ENCODE data around the gene BATF. TPM values are rescaled to one million over a fixed set of nuclear protein-coding genes. Genes with fewer than 3 reads are reported as not detected.

BATF gene
- total RNA-seq, 2 experiments from 2014 or later: 122 to 127 TPM

DNA sequence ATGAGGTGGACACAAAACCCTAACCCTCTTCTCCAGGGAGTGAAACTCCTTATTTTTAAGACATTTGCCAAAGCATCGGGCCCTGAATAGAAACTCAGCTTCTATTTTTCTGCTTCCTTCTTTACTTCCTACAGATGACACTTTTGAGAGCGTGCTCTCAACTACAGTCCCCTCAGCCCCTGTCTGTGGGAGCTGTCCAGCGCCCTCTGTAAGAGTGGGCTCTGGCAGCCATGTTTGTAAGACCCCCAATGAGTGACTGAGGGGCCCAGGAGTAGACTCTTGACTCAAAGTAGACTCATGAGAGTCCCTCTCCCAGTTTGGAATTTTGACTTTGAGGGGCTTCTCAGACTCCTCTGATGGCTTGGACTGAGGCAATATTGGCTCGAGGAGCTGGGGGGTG lies 25.5 kb upstream of the BATF start:
- POLR2A ChIA-PET: interaction anchor here (0.6 to 1.0 kb wide), 3 partner anchors 25 to 47 kb away, joined by 3 to 4 read pairs (median 3); no protein-coding TSS in a partner anchor
- CTCF ChIA-PET: interaction anchor here (0.8 to 6.9 kb wide), 9 partner anchors 18 to 194 kb away, joined by 3 to 52 read pairs (median 4); partner anchors contain the start of gene BATF

DNA sequence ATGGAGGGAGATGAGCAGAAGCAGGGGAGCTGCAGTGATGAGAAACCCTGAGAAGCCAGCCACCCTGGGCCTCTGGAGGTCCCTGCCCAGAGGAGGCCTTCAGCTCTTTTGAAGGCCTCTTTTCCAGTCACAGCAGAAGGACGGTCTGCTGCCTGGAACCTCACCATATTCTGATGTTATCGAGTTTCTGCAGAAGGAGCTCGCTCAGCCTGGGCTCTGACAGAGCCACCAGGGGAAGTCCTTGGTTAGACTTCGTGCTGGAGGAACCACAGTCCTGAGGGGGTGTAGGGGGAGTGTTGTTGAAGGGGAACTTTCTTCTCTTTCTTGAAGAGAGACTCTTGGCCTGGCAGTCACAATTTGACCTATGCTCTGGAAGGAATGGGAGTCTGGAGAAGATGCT lies 25.1 kb upstream of the BATF start:
- ChIA-PET POLR2A (interaction anchor here (0.8 to 1.0 kb wide), 3 partner anchors 24 to 46 kb away, joined by 3 to 4 read pairs (median 4); no protein-coding TSS in a partner anchor), CTCF (interaction anchor here (0.6 to 6.9 kb wide), 11 partner anchors 9 to 261 kb away, joined by 3 to 52 read pairs (median 4); partner anchors contain the start of gene BATF)

DNA sequence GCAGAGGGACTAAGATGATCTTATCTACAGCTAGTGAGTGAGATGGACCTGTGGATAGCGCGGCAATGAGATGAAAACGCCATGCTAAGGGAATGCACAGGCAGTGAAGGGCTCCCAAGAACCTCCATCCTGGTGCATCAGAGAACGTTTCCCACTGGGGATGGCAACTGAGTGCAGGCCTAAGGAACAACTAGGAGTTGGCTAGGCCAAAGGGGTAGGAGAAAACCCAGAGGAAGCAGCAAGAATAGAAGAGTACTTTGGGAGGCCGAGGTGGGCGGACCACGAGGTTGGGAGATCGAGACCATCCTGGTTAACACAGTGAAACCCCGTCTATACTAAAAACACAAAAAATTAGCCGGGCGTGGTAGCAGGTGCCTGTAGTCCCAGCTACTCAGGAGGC lies 24.6 kb upstream of the BATF start:
- CTCF ChIA-PET: interaction anchor here (0.6 to 6.9 kb wide), 11 partner anchors 9 to 261 kb away, joined by 3 to 52 read pairs (median 4); no protein-coding TSS in a partner anchor
- POLR2A ChIA-PET: interaction anchor here (0.8 to 1.2 kb wide), 3 partner anchors 23 to 46 kb away, joined by 3 to 6 read pairs (median 4); no protein-coding TSS in a partner anchor

DNA sequence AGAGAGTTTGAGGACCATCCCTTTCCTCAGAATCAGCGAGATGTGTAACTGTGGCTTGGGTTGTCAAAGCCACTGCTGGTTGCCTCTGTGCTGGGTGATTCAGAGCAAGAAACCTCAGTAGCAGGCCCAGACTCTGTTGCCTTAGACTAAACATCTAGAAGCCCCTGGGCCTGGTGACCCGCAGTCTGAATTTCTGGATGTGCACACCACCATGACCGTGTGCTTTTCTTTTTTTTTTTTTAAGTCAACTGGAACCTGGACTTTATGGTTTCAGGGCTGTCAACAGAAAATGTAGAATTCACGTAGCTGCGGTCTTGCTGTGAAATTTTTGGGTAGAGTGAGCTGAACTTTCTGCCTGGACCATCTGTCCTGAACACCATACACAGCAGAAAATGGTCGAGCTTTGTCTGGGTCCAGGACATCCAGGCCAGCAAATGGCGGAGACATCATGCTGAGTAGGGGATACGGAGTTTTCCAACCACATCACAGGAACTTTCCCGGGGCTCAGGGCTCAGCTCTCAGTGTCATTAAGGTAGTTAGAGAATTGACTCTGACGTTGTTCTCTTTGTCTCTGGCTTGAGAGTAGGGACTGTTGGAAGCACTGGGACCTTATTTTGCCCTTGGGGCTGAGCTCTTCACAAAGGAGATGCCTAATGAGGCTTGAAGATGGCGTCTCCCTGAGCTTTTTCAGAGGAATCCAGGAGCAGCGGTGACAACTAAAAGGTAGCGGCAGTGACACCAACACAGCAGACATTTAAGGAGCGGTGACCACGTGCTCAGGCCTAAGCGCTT lies 23.0 kb upstream of the BATF start:
- ChIA-PET CTCF (interaction anchor here (0.7 to 6.9 kb wide), 10 partner anchors 9 to 204 kb away, joined by 3 to 52 read pairs (median 4); no protein-coding TSS in a partner anchor), POLR2A (interaction anchor here (0.8 to 1.0 kb wide), 3 partner anchors 13 to 43 kb away, joined by 4 to 5 read pairs (median 4); no protein-coding TSS in a partner anchor)

DNA sequence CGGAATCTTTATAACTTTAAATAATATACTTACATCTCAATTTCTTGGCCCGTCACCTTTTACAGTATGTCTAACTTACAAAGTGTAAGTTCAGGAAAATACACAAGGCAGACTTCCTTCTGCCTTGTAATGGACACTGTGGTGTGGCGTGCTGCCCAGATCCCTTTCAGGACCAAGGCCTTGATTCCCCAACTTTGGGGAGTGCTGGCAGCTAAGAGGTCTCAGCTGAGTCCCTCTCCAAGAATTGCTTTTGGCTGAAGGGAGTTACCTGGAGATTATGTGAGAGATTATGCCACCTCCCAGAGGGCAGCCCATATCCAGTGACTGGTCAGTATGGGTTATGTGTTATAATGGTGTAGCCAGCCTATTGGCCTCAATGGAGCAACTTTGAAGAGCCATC lies 21.2 kb upstream of the BATF start:
- POLR2A ChIA-PET: no interaction called here
- CTCF ChIA-PET: no interaction called here

DNA sequence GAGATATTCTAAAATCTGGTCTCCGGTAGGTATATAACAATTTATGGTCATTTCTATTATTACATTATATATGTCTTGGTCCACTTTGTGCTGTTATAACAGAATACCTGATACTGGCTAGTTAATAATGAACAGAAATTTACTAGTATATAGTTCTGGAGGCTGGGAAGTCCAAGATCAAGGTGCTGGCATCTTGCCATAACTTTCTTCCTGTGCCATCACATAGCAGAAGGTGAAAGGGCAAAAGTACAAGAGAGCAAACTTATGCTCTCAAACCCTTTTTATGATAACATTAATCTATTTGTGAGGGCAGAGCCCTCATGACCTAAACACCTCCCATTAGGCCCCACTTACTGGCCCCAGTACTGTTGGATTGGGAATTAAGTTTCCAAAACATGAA lies 17.9 kb upstream of the BATF start:
- ChIA-PET POLR2A (no interaction called here), CTCF (no interaction called here)

DNA sequence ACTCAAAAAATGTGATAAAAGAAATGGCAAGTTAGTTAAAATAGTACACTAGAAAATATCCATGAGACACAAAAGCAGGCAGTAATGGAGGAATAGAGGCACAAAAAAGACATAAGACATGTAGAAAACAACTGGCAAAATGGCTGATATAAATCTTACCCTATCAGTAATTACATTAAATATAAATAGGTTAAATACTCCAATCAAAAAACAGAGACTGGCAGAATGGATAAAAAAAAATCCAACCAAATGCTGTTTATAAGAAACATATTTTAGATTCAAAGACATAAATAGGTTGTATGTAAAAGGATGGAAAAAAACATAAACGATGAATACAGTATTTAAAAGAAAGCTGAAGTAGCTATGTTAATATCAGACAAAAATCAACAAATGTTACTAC lies 15.3 kb upstream of the BATF start:
- ChIA-PET CTCF (interaction anchor here (1.0 to 1.4 kb wide), 2 partner anchors 8 to 9 kb away, joined by 3 read pairs; no protein-coding TSS in a partner anchor), POLR2A (no interaction called here)

DNA sequence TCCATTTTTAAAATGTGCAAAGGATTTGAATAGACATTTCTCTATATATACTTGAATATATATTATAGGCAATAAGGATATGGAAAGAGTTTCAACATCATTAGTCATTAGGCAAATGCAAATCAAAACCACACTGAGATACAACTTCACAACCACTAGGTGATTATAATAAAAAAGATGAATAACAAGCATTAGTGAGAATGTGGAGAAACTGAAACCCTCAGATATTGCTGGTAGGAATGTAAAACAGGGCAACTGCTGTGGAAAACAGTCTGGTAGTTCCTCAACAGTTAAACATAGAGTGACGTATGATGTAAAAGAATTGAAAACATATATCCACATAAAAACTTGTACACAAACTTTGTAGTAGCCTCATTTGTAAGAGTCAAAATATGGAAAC lies 11.7 kb upstream of the BATF start:
- ChIA-PET CTCF (no interaction called here), POLR2A (no interaction called here)

DNA sequence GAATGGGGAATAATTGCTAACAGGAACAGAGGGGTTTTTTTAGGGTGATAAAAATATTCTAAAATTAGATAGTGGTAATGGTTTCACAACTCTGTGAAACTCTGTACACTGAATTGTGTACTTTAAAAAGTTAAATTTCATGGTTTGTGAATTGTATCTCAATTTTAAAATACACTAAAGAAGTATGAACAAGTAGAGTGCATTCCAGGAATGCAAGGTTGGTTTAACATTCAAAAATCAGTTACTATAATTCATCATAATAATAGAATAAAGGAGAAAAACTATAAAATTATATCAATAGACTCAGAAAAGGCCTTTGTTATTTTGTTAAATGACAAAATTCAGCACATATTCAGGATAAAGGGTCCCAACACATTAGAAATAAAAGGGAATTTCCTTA lies 11.1 kb upstream of the BATF start:
- CTCF ChIA-PET: interaction anchor here (1.1 to 1.4 kb wide), 2 partner anchors 15 to 51 kb away, joined by 3 read pairs; no protein-coding TSS in a partner anchor

DNA sequence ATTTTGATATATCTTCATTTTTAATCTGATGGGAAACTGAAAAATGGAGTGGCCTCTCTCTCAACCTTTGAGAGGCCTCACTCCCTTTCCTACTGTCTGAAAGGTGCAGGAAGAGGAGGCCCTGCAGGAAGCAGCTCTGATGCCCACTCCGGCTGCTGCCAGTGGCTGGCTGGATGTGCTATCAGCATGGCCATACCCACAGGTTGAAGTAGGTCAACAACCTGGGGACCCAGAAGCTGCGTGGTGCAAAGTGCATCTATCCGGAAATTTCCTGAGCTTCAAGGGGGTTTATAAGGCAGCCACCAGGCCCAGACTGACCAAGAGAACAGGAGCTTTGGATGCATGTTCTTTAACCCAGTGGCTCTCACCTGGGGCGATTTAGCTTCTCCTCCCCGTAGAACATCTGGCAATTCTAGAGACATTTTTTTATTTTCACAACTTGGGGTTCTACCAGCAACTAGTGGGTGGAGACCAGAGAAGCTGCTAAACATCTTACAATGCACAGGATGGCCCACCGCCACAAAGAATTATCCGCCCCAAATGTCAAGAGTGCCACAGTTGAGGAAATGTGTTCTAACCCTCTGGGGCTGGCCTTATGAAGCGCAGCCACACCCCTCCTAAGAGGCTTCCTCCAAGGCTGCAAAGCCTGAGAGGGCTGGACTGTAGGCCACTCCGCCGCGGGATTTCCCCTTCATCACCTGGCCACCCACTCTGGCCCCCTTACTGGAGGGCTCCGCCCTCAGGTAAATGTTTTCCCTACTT lies 8.2 kb upstream of the BATF start:
- ChIA-PET CTCF (interaction anchor here (0.9 to 5.4 kb wide), 9 partner anchors 11 to 390 kb away, joined by 3 to 52 read pairs (median 5); no protein-coding TSS in a partner anchor), POLR2A (interaction anchor here (0.6 to 1.5 kb wide), 2 partner anchors 18 to 23 kb away, joined by 3 to 10 read pairs; no protein-coding TSS in a partner anchor)

More for the DNA sequence above, 11.1 kb upstream of the BATF start:
- POLR2A ChIA-PET: interaction anchor here (1.3 kb wide), 1 partner anchor 12 kb away, joined by 4 read pairs; no protein-coding TSS in a partner anchor

DNA sequence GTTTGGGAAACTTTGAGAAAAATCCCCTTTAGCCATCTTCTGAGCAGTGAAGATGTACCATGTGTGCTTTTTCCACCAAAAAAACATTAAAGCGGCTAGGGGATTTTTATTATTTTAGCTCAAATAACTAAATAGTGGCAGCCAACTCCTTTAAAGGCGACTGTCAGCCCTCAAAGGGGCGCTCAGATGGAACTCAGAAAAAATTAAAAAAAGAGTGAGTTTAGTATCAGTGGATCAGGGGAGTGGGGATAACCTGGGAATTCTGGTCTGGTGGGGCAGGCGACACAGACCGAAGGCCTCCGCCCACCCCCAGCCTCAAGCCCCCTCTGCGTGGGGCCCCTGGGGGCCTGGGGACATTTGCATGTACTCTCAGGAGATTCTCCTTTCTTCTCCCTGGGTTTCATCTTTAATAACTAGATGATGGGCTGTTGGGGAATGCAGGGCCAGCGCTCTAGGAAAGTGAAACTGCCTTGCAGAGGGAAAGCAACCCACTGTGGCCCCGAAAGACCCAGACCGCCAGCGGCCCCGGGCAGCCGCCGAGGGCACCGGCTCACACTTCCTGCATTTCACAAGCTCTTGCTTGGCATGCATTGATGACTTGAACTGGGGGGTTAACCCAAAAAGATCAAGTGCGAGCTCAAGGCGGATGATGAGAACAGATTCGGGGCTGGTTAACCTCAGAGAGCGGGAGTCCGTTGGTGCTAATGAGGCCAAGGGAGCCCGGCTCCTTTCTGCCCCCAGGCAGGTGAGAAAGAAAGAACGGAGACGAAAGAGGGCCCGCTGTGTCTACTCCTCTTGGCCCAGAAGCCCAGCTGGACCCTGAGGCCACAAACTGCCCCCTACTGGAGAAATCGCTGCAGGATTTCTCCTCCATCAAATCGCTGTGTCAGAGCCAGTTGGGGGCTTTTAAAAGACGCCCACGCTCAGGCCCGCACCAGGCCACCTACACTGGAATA lies 7.3 kb upstream of the BATF start:
- ChIA-PET POLR2A (interaction anchor here (0.6 to 1.5 kb wide), 6 partner anchors 9 to 388 kb away, joined by 3 to 10 read pairs (median 4); partner anchors contain the start of gene NEK9), CTCF (interaction anchor here (0.6 to 5.4 kb wide), 19 partner anchors 8 to 391 kb away, joined by 3 to 52 read pairs (median 4); no protein-coding TSS in a partner anchor)

DNA sequence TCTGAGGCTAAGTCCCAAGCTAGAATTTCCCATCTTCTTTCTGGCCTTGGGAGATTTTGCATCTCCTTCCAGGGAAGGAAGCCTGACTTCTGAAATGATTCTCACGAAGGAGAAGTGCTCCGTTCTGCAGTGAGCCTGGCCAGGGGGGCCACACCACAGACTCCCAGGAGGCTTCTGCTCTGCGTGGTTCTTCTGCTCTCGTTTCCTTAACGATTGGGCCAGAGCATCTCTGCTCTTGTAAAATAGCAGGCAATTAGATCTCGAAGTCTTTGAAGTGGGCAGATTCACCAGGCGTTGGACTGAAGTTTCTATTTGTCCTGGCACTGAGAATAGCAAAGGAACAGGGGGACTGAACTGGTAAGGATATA lies 6.7 kb upstream of the BATF start:
- CTCF ChIA-PET: interaction anchor here (0.6 to 5.4 kb wide), 15 partner anchors 9 to 392 kb away, joined by 3 to 52 read pairs (median 6); no protein-coding TSS in a partner anchor
- POLR2A ChIA-PET: interaction anchor here (0.9 to 1.5 kb wide), 4 partner anchors 9 to 33 kb away, joined by 3 to 10 read pairs (median 4); no protein-coding TSS in a partner anchor

DNA sequence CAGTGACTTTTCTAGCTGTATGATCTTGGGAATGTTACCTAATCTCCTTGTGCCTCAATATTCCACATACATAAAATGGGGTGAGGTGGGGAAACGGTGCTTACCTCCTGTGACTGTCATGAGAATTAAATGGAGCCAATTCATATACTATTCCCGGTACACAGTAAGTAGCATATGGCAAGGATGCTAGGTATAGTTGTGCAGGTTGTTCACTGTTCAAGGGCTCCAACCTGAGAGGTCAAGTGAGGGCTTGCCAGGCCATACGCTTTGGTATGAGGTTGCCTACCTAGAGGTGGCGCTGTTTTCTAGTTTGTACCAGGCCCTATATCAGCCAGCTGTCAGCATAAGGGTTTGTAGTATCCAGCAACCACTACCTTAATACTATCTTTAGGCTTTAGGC lies 3.6 kb upstream of the BATF start:
- ChIA-PET CTCF (interaction anchor here (1.0 to 6.4 kb wide), 4 partner anchors 24 to 212 kb away, joined by 3 to 40 read pairs (median 9); no protein-coding TSS in a partner anchor), POLR2A (no interaction called here)

DNA sequence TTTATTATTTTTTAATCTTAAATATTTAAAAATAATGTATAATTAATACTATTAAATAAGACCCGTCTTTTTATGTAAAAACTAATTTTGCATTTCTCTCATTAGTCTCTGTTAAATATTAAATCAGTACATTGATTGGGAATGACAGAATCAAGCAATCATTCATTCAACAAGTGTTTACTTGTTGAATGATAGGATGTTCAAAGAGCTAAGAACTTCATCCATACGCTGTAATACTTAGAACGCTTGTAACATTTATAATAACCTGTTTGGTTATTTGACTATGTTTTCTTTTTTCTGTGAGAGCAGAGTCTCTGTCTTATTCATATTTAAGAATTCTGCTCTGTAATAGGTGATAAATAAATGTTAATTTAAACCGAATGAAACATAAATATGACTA lies 2.9 kb upstream of the BATF start:
- ChIA-PET POLR2A (no interaction called here), CTCF (interaction anchor here (1.0 to 6.4 kb wide), 3 partner anchors 20 to 213 kb away, joined by 3 to 40 read pairs (median 7); no protein-coding TSS in a partner anchor)

DNA sequence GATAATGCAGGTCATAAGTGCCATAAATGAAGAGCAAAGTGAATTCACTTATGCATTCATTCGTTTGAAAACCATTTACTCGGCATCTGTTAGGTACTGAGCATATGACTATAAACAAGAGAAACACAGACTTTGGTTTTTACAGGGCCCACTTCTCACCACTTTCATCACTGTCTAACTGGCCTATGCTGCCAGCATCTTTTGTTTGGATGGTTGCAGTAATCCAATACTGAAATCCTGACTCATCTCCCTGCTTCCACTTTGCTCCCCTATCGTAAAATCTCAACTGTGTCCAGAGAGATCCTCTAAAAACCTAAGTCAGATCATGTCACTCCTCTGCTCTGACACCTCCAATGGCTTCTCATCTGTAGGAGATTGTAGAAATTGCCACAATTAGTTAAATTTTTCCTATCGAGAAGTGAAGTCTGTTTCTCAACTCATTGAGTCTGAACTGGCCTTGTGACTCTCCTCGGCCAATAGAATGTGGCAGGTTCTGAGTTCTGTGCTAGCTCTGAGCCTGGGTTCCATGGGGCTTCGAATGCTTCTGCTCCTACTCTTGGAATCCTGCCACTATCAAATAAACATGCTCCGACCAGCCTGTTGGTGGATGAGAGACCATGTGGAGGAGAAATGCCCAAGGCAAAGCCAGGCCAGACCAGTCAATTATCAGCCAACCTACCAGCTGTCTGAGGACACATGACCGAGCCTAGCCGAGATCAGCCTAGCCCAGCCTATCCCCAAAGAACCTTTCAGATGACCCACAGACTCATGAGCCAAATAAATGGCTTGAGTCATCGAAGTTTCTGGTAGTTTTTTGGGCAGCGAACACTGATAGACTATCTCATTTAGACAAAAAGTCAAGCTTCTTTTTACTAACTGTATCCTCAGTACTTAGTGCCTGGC lies 2.2 kb upstream of the BATF start:
- ChIA-PET POLR2A (interaction anchor here (1.0 to 5.7 kb wide), 5 partner anchors 15 to 141 kb away, joined by 4 to 61 read pairs (median 6); partner anchors contain the start of genes ERG28 and TTLL5), CTCF (interaction anchor here (0.6 to 6.4 kb wide), 4 partner anchors 20 to 395 kb away, joined by 3 to 40 read pairs (median 6); no protein-coding TSS in a partner anchor)

DNA sequence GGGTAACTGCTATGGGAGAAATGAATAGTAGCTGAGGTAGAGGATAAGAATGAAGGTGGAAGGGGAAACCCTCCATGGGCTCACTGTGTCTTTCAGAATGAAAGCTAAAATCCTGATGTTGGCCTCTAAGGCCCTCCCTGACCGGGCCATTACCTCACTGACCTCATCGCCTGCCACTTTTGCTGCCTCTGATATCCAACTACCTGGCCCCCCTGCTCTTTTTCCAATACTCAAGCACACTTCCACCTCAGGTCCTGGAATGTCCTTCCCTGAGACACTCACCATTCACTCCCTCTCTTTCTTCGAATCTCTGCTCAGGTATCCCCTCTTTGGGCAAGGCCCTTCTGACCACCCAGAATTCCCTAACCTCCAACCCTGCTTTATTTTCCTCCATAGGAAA lies 1.4 kb upstream of the BATF start:
- ChIA-PET CTCF (interaction anchor here (0.6 to 6.4 kb wide), 6 partner anchors 8 to 396 kb away, joined by 3 to 40 read pairs (median 6); no protein-coding TSS in a partner anchor), POLR2A (interaction anchor here (1.0 to 5.7 kb wide), 9 partner anchors 15 to 140 kb away, joined by 4 to 61 read pairs (median 5); partner anchors contain the start of genes ERG28 and TTLL5)
